HG03442 (cell line): ENCODE measurements around the gene TMEM59.
"Not testable (repeated sequence)": the region's sequence is repeated elsewhere in the genome, so short reads cannot be mapped to it uniquely, and the experiment has no call there.

Source experiments
- ATAC-seq: cut with Tn5 transposase; IDR thresholded peaks from one replicate; pipeline ENCODE4 v1.9.1; 2021; ENCODE audit warnings: mild to moderate bottlenecking, moderate library complexity; ENCODE audit not compliant: unreplicated experiment

The TMEM59 gene

DNA sequence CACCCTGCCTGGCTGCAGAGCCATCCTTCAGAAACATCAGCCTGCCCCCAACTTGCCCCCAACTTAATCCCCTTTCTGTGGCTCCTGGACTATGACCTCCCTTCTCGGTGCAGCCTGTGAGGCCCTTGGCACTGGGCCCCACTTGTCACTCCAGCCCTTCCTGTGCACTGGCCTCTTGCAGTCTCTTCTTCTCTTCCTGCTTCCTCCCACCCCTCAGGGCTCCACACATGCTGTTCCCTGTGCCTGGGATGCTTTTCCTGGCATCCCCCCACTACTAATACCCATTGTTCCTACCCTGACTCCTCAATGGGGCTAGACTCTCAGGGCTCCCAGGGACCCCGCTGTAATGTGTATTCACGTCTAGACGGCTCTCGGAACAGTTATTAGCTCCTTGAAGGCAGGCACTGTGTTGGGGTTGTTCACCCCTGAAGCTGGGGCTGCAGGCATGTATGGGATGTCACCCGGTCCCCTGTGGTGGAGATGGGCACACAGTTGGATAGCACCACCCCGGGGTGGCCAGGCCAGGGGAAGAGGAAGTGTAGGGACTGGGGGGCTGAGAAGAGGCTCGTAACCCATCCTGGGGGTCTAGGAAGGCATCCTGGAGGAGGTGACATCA is 39.5 kb downstream of the TMEM59 start:
- no peak for ATAC-seq

DNA sequence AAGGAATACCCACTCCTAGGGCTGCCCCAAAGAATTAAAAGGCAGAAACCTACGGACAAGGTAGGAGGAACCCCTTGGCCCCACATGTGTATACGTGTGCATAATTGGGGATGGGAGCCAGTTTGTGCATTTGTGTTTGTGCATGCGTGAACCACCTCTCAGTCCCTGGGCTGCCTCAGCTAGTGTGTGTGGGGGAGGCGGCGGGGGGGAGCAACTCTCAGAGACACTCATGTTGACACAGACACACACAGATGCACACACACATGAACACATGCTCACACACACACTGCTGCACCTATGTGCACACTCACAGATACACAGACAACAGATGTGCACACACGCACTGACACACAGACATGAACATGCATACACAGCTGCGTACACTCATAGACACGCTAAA is 40.1 kb downstream of the TMEM59 start:
- no peak for ATAC-seq

DNA sequence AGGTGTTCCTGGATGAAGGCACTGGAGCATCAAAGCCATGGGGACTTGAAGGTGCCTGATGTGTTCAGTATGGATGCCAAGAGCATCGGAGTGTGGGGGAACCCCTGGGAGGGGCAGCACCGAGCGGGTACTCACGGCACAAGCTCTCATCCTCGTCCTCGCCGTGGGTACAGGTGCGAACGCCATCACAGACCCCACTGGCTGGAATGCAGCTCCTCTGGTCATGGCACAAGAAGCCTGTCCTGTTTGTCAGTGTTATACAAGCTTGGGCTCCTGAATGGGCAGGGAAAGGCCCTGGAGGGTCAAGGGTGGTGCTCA is 41.0 kb downstream of the TMEM59 start:
- ATAC-seq, result no peak

DNA sequence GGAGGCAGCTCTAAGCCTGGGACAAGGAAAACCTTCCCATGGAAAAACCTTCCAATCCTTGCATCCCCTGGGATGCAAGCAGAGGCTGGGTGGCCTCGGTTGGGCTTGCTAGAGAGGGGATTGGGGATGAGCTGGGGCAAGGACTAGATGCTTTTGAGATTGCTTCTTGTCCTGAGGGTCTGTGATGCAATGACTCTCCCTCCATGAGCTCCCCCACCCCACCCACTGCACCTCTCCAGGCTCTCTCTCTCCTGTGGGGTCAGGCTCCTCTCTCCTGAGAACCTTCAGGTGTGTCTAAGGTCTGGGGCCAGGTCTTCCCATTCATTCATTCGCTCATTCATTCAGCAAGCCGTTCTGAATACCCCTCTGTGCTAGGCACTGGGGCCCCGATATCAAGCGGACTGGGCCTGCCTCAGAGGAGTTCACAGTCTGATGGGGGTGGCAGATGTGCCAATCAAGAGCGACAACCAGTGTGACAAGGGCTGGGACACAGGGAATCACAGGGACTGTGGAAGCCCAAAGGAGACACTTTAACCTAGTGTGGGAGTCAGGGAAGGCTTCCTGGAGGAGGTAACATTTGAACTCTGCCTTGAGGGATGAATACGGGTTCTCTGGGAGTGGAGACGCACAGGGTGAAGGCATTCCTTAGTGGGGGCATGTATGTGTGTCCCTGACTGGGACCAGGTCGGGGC is 41.5 kb downstream of the TMEM59 start:
- ATAC-seq, result no peak

DNA sequence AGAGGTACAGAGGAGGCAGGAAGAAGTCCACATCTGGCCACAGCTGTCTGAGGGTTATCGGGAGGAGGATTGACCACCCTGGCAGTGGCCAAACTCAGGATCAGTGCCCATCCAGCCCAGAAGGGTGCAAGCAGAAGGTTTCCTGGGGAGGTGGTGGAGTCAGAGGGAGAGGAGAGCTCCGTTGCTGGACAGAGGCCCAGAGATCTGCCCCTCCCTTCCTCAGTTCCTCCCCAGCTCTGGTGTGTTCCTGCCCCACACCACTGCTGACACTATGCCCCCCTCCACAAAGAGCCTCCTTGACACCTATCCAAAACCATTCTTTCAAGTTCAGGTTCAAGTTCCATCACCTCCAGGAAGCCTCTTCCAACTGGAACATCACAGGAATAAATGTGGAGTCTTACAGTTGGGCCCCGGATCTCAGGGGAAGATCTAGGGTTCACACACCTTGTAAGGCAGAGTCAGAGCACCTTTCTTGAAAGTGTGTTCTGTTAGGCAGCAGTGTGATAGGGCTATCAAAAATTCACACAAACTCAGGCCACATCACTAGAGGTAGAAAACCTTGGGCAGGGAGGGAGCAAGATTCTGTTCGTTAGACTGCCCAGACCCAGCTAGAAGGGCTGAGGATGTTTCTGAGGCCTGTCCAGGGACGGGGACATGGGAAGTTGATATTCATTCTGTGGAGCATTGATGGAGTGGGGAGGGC is 42.4 kb downstream of the TMEM59 start:
- no peak for ATAC-seq

DNA sequence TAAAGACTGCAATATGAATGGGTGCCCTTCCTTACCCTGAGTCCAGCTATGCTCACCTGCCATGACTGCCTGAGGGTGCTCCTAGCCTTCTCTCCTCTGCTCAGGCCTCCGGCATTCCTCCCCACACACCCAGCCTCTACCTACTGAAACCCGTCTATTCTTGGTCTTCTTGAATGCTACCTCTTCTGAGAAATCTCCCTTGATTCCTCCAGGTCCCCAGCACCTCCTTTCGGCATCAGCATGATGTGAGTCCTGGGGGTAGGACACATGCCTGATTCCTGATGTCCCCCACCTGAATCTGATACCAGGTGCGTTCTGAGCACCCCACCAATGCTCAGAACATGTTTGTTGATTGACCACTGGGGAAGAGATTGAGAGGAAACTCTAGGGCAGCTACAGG is 43.6 kb downstream of the TMEM59 start:
- ATAC-seq, result no peak

DNA sequence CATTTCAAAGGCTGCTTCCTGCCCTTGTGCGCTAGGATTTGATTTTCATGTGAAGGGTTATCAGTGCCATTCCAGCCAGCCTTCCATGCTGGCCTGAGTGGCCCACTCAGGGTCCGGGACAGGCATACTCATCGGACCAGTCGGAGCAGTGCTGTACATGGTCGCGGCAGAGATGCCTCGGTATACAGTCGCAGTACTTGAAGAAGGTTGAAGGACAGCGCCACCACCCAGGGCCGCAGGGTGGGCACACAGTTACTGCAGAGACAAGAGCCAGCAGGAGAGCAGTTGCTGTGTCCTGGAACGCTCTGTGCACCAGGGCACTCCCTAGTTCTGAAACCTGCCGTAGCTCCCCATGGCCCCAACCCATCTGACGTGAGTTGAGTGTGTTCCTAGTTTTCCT is 44.1 kb downstream of the TMEM59 start:
- ATAC-seq, result no peak

DNA sequence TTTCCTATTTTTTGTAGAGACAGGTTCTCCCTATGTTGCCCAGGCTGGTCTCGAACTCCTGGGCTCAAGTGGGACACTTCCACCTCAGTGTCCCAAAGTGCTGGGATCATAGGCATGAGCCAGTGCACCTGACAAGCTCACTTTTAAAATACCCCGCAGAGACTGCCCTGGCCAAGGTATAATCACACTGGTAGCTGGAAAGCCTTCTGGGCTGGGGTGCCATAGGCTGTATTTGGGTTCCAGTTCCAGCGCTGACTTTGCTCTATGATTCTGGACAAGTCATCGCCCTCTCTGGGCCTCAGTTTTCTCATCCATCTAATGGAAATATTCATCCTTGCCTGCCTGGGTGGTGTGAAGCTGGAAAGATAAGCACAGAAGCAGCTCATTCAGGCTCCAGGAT is 45.4 kb downstream of the TMEM59 start:
- ATAC-seq, result no peak

DNA sequence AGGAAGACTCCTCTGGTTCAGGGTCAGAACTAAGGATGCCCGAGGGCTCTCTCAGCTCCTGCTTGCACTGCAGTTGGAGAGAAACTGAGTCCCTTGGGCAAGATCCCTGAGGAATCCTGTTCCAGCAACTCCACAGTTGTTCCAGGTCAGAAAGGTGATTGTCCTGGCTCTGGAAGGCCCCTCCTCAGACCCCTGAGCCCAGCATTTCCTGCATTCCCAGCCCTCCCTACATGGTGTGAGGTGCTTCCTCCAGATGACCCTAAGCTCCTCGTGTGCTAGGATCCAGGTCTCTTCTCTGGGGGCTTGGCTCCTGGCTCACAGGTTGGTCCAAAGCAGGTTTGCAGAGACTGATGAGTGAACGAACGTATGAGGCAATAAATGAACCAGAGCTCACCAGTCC is 46.5 kb downstream of the TMEM59 start:
- ATAC-seq, result no peak

DNA sequence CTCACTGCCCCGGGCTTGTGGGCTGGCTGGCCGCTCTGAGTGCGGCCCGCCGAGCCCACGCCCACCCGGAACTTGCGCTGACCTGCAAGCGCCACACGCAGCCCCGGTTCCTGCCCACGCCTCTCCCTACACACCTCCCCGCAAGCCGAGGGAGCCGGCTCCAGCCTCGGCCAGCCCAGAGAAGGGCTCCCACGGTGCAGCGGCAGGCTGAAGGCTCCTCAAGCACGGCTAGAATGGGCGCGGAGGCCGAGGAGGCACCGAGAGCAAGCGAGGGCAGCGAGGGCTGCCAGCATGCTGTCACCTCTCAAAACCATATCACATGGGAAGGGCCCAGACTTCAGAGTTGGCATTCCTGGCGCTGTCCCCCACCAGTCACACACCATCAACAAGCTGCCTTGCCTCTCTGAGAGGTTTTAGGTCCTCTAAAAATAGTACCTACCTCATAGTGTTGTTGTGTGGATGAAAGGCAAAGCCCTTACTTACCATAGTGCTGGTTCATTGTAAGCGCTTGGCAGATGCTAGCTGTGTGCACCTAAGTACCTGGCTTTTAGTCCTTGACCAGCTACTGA is 48.4 kb downstream of the TMEM59 start:
- ATAC-seq, result no peak

DNA sequence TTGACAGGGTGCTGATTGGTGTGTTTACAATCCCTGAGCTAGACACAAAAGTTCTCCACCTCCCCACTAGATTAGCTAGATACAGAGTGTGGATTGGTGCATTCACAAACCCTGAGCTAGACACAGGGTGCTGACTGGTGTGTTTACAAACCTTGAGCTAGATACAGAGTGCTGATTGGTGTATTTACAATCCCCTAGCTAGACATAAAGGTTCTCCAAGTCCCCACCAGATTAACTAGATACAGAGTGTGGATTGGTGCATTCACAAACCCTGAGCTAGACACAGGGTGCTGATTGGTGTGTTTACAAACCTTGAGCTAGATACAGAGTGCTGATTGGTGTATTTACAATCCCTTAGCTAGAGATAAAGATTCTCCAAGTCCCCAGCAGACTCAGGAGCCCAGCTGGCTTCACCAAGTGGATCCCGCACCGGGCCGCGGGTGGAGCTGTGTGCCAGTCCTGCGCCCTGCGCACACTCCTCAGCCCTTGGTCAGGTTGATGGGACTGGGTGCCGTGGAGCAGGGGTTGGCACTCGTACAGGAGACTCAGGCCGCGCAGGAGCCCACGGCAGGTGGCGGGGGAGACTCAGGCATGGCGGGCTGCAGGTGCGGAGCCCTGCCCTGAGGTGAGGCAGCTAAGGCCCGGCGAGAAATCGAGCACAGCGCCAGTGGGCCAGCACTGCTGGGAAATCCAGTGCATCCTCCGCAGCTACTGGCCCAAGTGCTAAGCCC is 49.1 kb downstream of the TMEM59 start:
- ATAC-seq, result not testable (repeated sequence)

DNA sequence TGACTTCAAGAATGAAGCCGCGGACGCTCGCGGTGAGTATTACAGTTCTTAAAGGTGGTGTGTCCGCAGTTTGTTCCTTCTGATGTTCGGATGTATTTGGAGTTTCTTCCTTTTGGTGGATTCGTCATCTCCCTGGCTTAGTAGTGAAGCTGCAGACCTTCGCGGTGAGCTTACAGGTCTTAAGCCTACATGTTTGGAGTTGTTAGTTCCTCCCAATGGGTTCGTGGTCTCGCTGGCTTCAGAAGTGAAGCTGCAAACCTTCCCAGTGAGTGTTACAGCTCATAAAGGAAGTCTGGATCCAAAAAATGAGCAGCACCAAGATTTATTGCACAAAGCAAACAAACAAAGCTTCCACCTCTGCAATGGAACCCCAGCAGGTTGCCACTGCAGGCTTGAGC is 49.8 kb downstream of the TMEM59 start:
- ATAC-seq, result no peak

DNA sequence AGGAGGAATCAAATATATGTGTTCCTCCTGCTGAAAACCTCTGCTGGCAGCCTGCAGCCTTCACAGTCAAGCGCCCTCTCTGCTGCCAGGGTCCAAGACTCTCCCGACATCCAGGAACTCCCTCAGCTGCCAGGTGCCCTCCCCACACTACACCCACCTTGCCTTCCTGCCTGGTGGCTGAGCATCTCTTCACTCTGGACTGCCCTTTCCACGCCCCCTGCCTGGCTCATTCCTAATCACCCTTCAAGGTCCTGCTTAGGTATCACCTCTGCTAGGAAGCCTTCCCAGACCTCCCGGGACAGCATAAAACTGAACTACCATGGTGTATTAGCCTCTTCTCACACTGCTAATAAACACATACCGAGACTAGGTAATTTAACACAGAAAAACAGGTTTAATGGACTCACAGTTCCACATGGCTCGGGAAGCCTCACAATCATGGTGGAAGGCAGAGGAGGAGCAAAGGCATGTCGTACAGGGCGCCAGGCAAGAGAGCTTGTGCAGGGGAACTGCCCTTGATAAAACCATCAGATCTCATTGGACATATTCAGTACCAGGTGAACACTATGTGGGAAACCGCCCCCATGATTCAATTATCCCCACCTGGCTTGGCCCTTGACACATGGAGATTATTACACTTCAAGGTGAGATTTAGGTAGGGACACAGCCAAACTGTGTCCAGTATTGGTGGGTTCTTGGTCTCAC is 50.3 kb downstream of the TMEM59 start:
- ATAC-seq, result no peak

DNA sequence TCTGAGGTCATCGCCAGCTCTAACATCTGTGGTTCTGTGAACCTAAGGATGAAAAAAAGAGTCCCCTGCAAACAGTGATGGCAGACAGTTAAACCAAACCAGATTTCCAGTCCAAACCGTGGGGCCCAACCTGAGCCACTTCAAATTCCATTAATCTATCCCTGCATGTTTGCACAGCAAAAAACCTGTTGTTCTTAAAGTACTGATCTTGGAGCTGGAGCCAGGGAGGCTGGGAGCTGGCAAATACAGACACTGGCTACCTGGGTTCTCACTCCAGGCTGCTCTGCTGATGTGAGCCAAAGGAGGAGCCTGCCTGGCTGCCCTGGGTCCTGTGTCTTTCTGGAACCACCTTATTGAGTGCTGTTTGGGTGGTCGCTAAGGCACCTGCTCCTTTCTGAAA is 51.4 kb downstream of the TMEM59 start:
- ATAC-seq, result no peak

DNA sequence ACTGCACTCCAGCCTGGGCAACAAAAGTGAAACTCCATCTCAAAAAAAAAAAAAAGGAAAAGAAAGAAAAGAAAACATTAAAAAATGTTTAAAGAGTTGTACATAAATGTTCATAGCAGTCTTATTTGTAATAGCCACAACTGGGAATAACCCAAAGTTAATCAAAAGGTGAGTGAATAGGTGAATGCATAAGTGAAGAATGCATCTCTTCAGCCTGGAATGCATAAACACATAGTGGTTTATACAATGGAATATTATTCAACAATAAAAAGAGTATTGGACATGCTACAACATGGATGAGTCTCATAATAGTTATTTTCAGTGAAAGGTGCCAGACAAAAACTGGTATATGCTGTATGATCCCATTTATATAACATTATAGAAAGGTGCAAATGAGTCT is 53.1 kb downstream of the TMEM59 start:
- no peak for ATAC-seq

DNA sequence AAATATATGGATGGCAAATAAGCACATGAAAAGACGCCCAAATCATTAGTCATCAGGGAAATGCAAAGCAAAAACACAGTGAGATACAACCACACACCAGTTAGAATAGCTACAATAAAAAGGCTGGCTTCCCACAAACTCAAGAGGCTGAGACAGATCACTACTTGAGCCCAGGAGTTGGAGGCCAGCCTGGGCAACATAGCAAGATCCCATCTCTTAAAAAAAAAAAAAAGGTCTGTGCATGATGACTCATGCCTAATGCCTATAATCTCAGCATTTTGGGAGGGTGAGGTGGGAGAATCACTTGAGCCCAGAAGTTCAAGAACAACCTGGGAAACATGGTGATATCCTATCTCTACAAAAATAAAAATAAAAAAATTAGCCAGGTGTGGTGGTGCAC is 54.8 kb downstream of the TMEM59 start:
- no peak for ATAC-seq

DNA sequence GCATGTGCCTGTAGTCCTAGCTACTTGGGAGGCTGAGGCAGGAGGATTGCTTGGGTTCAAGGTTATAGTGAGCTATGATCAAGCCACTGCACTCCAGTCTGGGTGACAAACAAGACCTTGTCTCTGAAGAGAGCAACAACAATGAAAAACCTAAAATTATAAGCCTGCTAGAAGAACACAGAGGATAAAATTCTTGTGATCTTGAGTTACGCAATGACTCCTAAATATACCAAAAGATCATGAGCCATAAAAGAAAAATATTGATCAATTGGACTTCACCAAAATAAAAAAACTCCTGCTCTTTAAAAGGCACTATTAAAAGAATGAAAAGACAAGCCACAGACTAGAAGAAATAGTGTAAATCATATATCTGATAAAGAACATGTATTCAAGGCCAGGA is 57.3 kb downstream of the TMEM59 start:
- ATAC-seq, result no peak

DNA sequence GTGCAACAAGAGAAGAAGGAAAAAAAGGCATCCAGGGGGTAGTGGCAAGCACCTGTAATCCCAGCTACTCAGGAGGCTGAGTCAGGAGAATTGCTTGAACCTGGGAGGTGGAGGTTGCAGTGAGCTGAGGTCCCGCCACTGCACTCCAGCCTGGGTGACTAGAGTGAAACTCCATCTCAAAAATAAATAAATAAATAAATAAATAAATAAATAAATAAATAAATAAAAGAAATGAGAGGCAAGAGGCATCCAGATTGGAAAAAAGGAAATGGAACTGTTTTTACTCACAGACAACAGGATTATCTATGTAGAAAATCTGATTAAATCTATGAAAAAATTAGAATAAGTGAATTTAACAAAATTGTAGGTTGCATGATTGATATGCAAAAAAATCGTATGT is 58.5 kb downstream of the TMEM59 start:
- not testable (repeated sequence) for ATAC-seq

DNA sequence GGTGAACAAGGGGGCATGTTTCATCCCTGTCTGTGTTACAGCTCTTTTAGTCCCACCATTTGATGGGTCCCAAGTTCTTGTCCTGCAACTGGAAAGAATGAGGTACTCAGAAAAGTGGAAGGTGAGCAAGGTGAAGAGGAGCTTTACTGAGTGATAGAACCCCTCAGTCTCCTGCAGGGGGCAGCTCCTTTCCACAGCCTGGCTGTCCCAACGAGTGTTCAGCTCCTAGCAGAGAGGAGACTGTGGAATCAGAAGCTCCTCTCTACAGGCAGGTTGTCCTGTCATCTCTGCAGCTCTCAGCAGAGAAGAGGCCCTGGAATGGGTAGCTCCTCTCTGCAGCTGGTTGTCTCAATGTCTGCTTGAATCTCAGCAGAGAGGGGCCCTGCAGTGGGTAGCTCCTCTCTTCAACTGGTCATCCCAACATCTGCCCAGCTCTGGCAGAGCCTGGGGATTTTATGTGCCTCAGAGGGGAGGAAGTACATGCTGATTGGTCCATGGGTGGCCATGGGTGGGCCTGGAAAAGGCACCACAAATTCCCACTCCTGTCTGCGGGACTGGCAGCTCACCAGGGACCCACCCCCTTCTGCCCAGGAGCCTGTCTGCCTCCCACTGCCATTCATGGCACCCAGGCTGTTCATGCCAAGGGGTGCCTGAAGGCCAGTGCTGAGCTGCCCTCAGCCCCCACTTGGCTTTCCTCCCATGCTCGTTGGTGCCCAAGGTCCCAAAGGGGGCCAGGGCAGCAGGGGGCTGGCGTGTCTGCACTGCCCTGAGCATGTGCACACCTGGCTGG is 60.7 kb downstream of the TMEM59 start:
- no peak for ATAC-seq

DNA sequence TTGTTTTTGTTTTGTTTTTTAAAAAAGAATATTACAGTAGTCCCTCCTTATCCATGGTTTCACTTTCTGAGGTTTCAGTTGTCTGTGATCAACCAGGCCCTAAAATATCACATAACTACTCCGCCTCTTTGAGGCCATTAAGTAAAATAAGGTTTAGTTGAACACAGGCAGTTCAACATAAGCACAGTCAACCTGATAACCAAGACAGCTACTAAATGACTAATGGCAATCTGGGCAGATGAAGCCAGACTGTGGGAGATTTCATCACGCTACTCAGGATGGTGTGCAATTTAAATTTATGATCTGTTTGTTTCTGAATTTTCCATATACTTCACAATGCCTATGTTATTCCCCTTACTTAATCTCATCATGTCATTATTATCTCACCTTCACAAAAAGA is 65.1 kb downstream of the TMEM59 start:
- no peak for ATAC-seq
